SK-N-SH (cell line): ENCODE data around the gene ACSL3. TPM values are rescaled to one million over a fixed set of nuclear protein-coding genes. Genes with fewer than 3 reads are reported as not detected.

Experiments
- CTCF ChIA-PET: fragments of 300-600, 350-600 bp; formaldehyde crosslinking; extraction: SDS; loops from one replicate; lab custom pipeline; 2021; lab: Yijun Ruan, JAX
- POLR2A ChIA-PET: fragments of 350-600 bp; sonication (Branson Sonifier 250); formaldehyde crosslinking; extraction: SDS; loops from one replicate; lab custom pipeline; 2020; ENCODE audit warnings: antibody characterized with exemption, inconsistent platforms; lab: Yijun Ruan, JAX
- DNase-seq: peaks from one replicate; pipeline ENCODE4 v3.0.0; 2012
- H2AFZ ChIP-seq: fragments of 200-600 bp; sonication (generic); 2 replicates; pipeline ENCODE4 v1.8.1; 2016; ENCODE audit warnings: antibody characterized with exemption, mild to moderate bottlenecking, low read depth
- H3F3A ChIP-seq: fragments of 200-600 bp; sonication (generic); replicated peaks from 2 replicates; pipeline ENCODE3; 2016; ENCODE audit warnings: antibody characterized with exemption, mild to moderate bottlenecking; ENCODE audit not compliant: insufficient read depth
- H3K27ac ChIP-seq, 2 experiments: fragments of 200-500 bp in 1 of 2; fragments of 200-600 bp in 1 of 2; sonication (Bioruptor generic) in 1 of 2; sonication (generic), shearing (Covaris generic) in 1 of 2; 2 replicates each; pipeline versions ENCODE4 v1.5.1 to v1.6.1; 2014 to 2016; ENCODE audit warnings: low read depth in 2 of 2, inconsistent platforms in 1 of 2, low read length in 1 of 2, mild to moderate bottlenecking in 1 of 2, mixed read lengths in 1 of 2
- H3K27me3 ChIP-seq: fragments of 200-600 bp; sonication (generic), shearing (Covaris generic); 2 replicates; pipeline ENCODE4 v1.6.1; 2016; ENCODE audit warnings: mixed run types; ENCODE audit not compliant: insufficient read depth
- H3K36me3 ChIP-seq, 2 experiments: fragments of 200-500 bp in 1 of 2; fragments of 200-600 bp in 1 of 2; sonication (Bioruptor generic) in 1 of 2; sonication (generic) in 1 of 2; replicated peaks in 1 of 2; 2 replicates each; pipeline versions ENCODE3 to v1.5.1; 2014 to 2016; ENCODE audit warnings: low read length in 1 of 2, mild to moderate bottlenecking in 1 of 2; ENCODE audit not compliant: insufficient read depth in 2 of 2, control insufficient read depth in 1 of 2
- H3K4me1 ChIP-seq, 2 experiments: fragments of 200-500 bp in 1 of 2; fragments of 200-600 bp in 1 of 2; sonication (Bioruptor generic) in 1 of 2; sonication (generic), shearing (Covaris generic) in 1 of 2; 2 replicates each; pipeline versions ENCODE4 v1.5.1 to v1.6.1; 2014 to 2016; ENCODE audit warnings: low read depth in 1 of 2, low read length in 1 of 2, mixed run types in 1 of 2; ENCODE audit not compliant: insufficient read depth in 2 of 2, control insufficient read depth in 1 of 2
- H3K4me2 ChIP-seq: fragments of 200-600 bp; sonication (generic), shearing (Covaris generic); 2 replicates; pipeline ENCODE4 v1.6.1; 2017; ENCODE audit warnings: mixed run types
- H3K4me3 ChIP-seq, 2 experiments: fragments of 200-500 bp in 1 of 2; fragments of 200-600 bp in 1 of 2; sonication (Bioruptor generic) in 1 of 2; sonication (generic), shearing (Covaris generic) in 1 of 2; 2 replicates each; pipeline versions ENCODE4 v1.5.1 to v1.8.1; 2014 to 2016; ENCODE audit warnings: low read depth in 2 of 2, inconsistent platforms in 1 of 2, low read length in 1 of 2, mild to moderate bottlenecking in 1 of 2, mixed read lengths in 1 of 2, moderate library complexity in 1 of 2
- H3K79me2 ChIP-seq: fragments of 200-600 bp; sonication (generic); 2 replicates; pipeline ENCODE4 v1.8.1; 2017; ENCODE audit warnings: mild to moderate bottlenecking; ENCODE audit not compliant: insufficient read depth
- H3K9ac ChIP-seq: fragments of 200-600 bp; sonication (generic); 2 replicates; pipeline ENCODE4 v1.6.1; 2017; ENCODE audit warnings: mixed run types
- H3K9me2 ChIP-seq: fragments of 200-600 bp; sonication (generic); 2 replicates; pipeline ENCODE4 v1.6.1; 2017; ENCODE audit warnings: mixed run types
- H3K9me3 ChIP-seq: fragments of 200-600 bp; sonication (generic); 2 replicates; pipeline ENCODE4 v1.6.1; 2017; ENCODE audit warnings: mixed run types, mild to moderate bottlenecking, moderate library complexity
- H4K20me1 ChIP-seq: fragments of 200-600 bp; sonication (generic); 2 replicates; pipeline ENCODE4 v1.6.1; 2017; ENCODE audit warnings: mild to moderate bottlenecking, mixed run types; ENCODE audit not compliant: insufficient read depth
- ELF1 ChIP-seq: IDR thresholded peaks from 2 replicates; pipeline ENCODE4 v1.4.0; 2012
- FOXJ3 ChIP-seq: sonication (generic); formaldehyde crosslinking; IDR thresholded peaks from 2 replicates; pipeline ENCODE4 v1.5.1; 2020; ENCODE audit warnings: mild to moderate bottlenecking, missing genetic modification reagents
- GABPA ChIP-seq: IDR thresholded peaks from 2 replicates; pipeline ENCODE4 v1.4.0; 2012; ENCODE audit warnings: low read depth, mild to moderate bottlenecking
- GATA2 ChIP-seq: sonication (generic); formaldehyde crosslinking; IDR thresholded peaks from 2 replicates; pipeline ENCODE4 v1.5.0; 2020; ENCODE audit warnings: mild to moderate bottlenecking, missing genetic modification reagents
- NFIC ChIP-seq: IDR thresholded peaks from 2 replicates; pipeline ENCODE4 v1.4.0; 2012; ENCODE audit warnings: borderline replicate concordance
- NRF1 ChIP-seq: IDR thresholded peaks from 2 replicates; pipeline ENCODE4 v1.6.1; 2012; ENCODE audit warnings: low read depth, mild to moderate bottlenecking, low read length
- RCOR1 ChIP-seq: fragments of 150-350 bp; IDR thresholded peaks from 2 replicates; pipeline ENCODE4 v1.6.1; 2017; ENCODE audit warnings: antibody characterized with exemption, low read length
- REST ChIP-seq: IDR thresholded peaks from 2 replicates; pipeline ENCODE4 v1.6.1; 2012; ENCODE audit warnings: mild to moderate bottlenecking, low read depth, low read length, moderate library complexity
- RFX5 ChIP-seq: IDR thresholded peaks from 2 replicates; pipeline ENCODE4 v1.6.1; 2012; ENCODE audit warnings: mild to moderate bottlenecking, improper control_type of control experiment, low read length
- SIN3A ChIP-seq: IDR thresholded peaks from 2 replicates; pipeline ENCODE4 v1.6.1; 2012; ENCODE audit warnings: low read depth, mild to moderate bottlenecking, low read length, moderate library complexity, borderline replicate concordance
- TAF1 ChIP-seq: IDR thresholded peaks from 2 replicates; pipeline ENCODE4 v1.6.1; 2012; ENCODE audit warnings: low read depth, mild to moderate bottlenecking, low read length, moderate library complexity, borderline replicate concordance
- WGBS: methylation state at CpG from one replicate; pipeline ENCODE4 v1.1.6; 2017; ENCODE audit warnings: low lambda C conversion rate; 5-methylcytosine and 5-hydroxymethylcytosine counted together
- polyA plus RNA-seq, 3 experiments: library from polyadenylated mRNA; depleted of rRNA; stranded (reverse); fragments of >200 nt; gene quantifications; 2 replicates each; pipeline ENCODE4 v1.2.3, GENCODE V29; 2012
- TF ChIP-seq, protein P1 (sequence below): IDR thresholded peaks from 2 replicates; pipeline ENCODE4 v1.4.0; 2012; ENCODE audit warnings: low read depth, borderline replicate concordance
- TF ChIP-seq, protein P2 (sequence below): IDR thresholded peaks from 2 replicates; pipeline ENCODE4 v1.4.0; 2012; ENCODE audit warnings: low read depth, borderline replicate concordance

ACSL3 gene
- polyA plus RNA-seq, 1 of the 3 experiments (the other 2 are of a cell fraction), result 15.7 TPM

DNA sequence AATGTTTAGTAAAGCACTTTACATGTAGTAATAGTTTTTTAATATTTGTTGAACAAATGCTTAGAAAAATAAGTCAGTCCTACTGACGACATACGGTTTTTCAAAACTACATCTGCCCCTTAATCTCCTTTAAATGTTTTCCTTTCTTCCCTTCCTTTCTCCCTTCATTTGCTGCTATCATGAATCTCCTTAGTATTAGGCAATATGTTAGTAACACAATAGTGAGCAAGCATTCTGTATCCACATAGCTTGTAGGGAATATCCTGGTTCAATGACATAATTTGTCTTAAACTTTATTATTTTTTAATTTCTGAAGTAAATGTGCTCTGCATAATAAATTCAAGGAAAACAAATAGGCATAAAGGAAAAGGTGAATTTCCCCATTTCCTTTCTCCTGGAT lies 79.1 kb downstream of the ACSL3 start:
- 98% methylated on average over 2 of the region's 2 CpGs for WGBS
- Histone ChIP-seq H3K9ac (no peak overlapping the region), H3K9me2 (no peaks in the 10 kb centered on the region), H4K20me1 (no peaks in the 10 kb centered on the region), H3K27ac (no peak overlapping the region), H3F3A (peaks cover 25% of the 10 kb centered on the region), H3K79me2 (no peaks in the 10 kb centered on the region; the same call in 1 of the 2 replicates), H3K27me3 (no peaks in the 10 kb centered on the region), H3K4me1 (peaks cover 0 to 28% of the 10 kb centered on the region in 2 experiments; a peak in 2 of 4 replicates), H3K4me3 (no peak overlapping the region), H3K36me3 (peaks cover 39 to 51% of the 10 kb centered on the region in 2 experiments), H3K9me3 (peaks cover 8% of the 10 kb centered on the region), H2AFZ (no peak overlapping the region), H3K4me2 (no peak overlapping the region)
- ChIA-PET CTCF (interaction anchor here (0.9 to 2.8 kb wide), 13 partner anchors 10 to 250 kb away, joined by 3 to 16 read pairs (median 4); no protein-coding TSS in a partner anchor), POLR2A (no interaction called here)
- TF ChIP-seq NFIC (no peak), SIN3A (no peak), GABPA (no peak), NRF1 (no peak), FOXJ3 (CRISPR knock-in tag) (no peak), RCOR1 (no peak), RFX5 (no peak), ELF1 (no peak), GATA2 (CRISPR knock-in tag) (no peak), TAF1 (no peak), REST (no peak)
- TF ChIP-seq, protein P1, sequence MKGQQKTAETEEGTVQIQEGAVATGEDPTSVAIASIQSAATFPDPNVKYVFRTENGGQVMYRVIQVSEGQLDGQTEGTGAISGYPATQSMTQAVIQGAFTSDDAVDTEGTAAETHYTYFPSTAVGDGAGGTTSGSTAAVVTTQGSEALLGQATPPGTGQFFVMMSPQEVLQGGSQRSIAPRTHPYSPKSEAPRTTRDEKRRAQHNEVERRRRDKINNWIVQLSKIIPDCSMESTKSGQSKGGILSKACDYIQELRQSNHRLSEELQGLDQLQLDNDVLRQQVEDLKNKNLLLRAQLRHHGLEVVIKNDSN, result no peak
- TF ChIP-seq, protein P2, sequence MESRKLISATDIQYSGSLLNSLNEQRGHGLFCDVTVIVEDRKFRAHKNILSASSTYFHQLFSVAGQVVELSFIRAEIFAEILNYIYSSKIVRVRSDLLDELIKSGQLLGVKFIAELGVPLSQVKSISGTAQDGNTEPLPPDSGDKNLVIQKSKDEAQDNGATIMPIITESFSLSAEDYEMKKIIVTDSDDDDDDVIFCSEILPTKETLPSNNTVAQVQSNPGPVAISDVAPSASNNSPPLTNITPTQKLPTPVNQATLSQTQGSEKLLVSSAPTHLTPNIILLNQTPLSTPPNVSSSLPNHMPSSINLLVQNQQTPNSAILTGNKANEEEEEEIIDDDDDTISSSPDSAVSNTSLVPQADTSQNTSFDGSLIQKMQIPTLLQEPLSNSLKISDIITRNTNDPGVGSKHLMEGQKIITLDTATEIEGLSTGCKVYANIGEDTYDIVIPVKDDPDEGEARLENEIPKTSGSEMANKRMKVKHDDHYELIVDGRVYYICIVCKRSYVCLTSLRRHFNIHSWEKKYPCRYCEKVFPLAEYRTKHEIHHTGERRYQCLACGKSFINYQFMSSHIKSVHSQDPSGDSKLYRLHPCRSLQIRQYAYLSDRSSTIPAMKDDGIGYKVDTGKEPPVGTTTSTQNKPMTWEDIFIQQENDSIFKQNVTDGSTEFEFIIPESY, result no peak
- DNase-seq, result no peak
